Measurements from ENCODE around the gene GPR155.

DNA sequence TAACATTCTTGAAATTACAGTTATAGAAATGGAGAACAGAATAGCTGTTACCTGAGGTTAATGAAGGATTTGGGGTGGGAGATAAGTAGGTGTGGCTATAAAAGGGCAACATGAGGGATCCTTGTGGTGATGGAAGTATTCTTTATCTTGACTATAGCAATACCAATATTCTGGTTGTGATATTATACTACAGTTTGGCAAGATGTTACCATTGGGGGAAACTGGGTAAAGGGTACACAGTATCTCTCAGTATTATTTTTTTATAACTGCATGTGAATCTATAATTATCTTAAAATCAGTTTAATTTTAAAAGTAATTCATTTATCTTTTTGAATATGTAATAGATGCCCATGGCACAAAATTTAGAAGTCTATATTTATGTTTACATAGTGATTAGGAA lies 83.2 kb downstream of the GPR155 start:
- TF ChIP-seq CTCF (IDR thresholded peaks at IDR 0.05) (no peak), POLR2AphosphoS5 (IDR thresholded peaks at IDR 0.05) (no peak), POLR2A (IDR thresholded peaks at IDR 0.05; ENCODE audit: low read depth) (no peak)
